ACC112 (cell line): Measurements from ENCODE around the gene CHSY1.
"Not testable (repeated sequence)": the region's sequence is repeated elsewhere in the genome, so short reads cannot be mapped to it uniquely, and the experiment has no call there.

Source experiments
- H2AFZ ChIP-seq: fragments of 200-600 bp; sonication (generic); one replicate; pipeline ENCODE4 v1.6.0; 2017; ENCODE audit warnings: antibody characterized with exemption, low read length; ENCODE audit not compliant: unreplicated experiment
- H3K27ac ChIP-seq: fragments of 200-600 bp; sonication (generic); 2 replicates; pipeline ENCODE4 v1.5.1; 2014; ENCODE audit warnings: low read depth, mild to moderate bottlenecking, antibody characterized with exemption, low read length, moderate library complexity
- H3K27me3 ChIP-seq: fragments of 200-600 bp; sonication (generic); 2 replicates; pipeline ENCODE4 v1.6.1; 2014; ENCODE audit warnings: mild to moderate bottlenecking, antibody characterized with exemption, low read length, moderate library complexity, mixed read lengths; ENCODE audit not compliant: insufficient read depth
- H3K36me3 ChIP-seq: fragments of 200-600 bp; sonication (generic); 2 replicates; pipeline ENCODE4 v1.6.1; 2016; ENCODE audit warnings: mild to moderate bottlenecking, antibody characterized with exemption, low read length, moderate library complexity, mixed read lengths; ENCODE audit not compliant: insufficient read depth
- H3K4me1 ChIP-seq: fragments of 200-600 bp; sonication (generic); one replicate; pipeline ENCODE4 v1.6.1; 2016; ENCODE audit warnings: low read length, mixed read lengths; ENCODE audit not compliant: insufficient read depth, unreplicated experiment, control insufficient read depth
- H3K4me3 ChIP-seq: fragments of 200-600 bp; sonication (generic); 2 replicates; pipeline ENCODE4 v1.5.1; 2014; ENCODE audit warnings: mild to moderate bottlenecking, low read depth, low read length
- H3K79me2 ChIP-seq: fragments of 200-600 bp; sonication (generic); one replicate; pipeline ENCODE4 v1.6.0; 2016; ENCODE audit warnings: low read length; ENCODE audit not compliant: control insufficient read depth, unreplicated experiment, insufficient read depth

CHSY1 gene

DNA sequence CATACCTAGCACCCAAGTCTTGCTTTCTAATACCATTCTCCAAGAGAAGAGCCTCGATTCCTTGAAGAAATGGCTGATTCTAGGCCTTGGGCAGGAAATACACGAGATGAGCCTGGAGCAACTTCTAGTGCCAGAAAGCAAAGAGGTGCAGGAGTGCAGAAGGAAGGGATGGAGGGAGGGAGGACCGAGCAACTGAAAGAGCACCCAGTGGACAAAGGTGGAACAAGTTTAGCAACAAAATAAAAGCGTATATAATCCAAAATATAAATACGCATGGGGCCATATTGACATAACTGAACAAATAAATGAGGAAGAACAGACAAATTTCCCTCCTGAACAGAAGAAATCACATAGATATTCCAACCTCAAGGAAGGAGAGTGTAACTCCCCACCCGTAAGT lies 34.4 kb downstream of the CHSY1 start:
- H3K79me2 ChIP-seq: peaks cover 94% of the 10 kb centered on the region
- no peaks in the 10 kb centered on the region for H3K4me1 ChIP-seq
- H3K27me3 ChIP-seq: no peaks in the 10 kb centered on the region
- no peak overlapping the region for H2AFZ ChIP-seq
- no peak overlapping the region for H3K27ac ChIP-seq
- H3K4me3 ChIP-seq: no peak overlapping the region
- peaks cover 9% of the 10 kb centered on the region for H3K36me3 ChIP-seq

DNA sequence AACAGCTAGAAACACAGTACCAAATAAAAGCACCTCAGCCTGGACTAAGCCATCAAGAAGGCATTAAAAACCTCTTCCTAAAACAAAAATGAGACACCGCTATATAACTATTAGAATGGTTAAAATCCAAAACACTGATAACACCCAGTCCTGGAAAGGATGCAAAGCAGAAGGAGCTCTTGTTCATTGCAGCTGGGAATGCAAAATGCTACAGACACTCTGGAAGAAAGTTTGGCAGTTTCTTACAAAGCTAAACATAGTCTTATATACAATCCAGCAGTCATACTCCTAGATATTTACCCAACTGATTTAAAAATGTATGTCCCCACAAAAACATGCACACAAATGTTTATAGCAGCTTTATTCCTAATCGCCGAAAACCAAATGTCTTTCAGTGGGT lies 35.7 kb downstream of the CHSY1 start:
- Histone ChIP-seq H2AFZ (no peak overlapping the region), H3K36me3 (peaks cover 9% of the 10 kb centered on the region), H3K4me3 (no peak overlapping the region), H3K79me2 (peaks cover 94% of the 10 kb centered on the region), H3K27ac (no peak overlapping the region), H3K27me3 (no peaks in the 10 kb centered on the region), H3K4me1 (no peaks in the 10 kb centered on the region)

DNA sequence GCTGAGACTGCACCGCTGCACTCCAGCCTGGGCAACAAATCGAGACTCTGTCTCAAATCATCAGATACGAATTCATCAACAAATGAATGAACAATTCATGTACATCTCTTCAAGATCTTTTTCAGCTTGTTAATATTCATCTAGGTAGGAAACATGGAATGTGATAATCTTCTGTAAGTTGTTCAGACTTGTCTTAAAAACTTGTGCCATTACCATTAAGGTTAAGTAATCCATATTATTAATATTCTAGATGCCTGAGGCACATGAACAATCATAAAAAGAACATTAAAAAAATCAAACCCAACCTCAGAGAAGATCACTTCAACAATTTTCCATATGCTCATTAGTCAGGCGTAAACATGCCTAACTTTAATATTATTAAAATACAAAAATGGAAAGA lies 36.2 kb downstream of the CHSY1 start:
- H3K79me2 ChIP-seq: peaks cover 93% of the 10 kb centered on the region
- H3K27me3 ChIP-seq: no peaks in the 10 kb centered on the region
- peaks cover under 1% of the 10 kb centered on the region for H3K4me1 ChIP-seq
- no peak overlapping the region for H2AFZ ChIP-seq
- H3K4me3 ChIP-seq: no peak overlapping the region
- no peak overlapping the region for H3K27ac ChIP-seq
- peaks cover 9% of the 10 kb centered on the region for H3K36me3 ChIP-seq

DNA sequence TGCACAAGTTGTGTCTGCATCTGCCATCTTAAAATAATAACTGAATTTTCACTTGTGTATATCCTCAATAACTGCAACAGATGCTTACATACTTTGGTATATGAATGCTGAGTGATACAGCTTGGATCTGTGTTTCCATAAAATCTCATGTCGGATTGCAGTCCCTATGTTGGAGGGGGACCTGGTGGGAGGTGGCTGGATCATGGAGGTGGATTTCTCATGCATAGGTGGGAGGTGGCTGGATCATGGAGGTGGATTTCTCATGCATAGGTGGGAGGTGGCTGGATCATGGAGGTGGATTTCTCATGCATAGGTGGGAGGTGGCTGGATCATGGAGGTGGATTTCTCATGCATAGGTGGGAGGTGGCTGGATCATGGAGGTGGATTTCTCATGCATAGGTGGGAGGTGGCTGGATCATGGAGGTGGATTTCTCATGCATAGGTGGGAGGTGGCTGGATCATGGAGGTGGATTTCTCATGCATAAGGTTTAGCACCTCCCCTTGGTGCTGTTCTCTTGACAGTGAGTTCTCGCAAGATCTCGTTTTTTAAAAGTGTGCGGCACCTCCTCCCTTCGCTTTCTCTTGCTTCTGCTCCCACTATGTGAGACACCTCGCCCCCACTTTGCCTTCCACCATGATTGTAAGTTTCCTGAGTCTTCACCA lies 37.3 kb downstream of the CHSY1 start:
- not testable (repeated sequence) for H3K4me3 ChIP-seq, H2AFZ ChIP-seq, H3K27me3 ChIP-seq, H3K36me3 ChIP-seq, H3K27ac ChIP-seq
- Histone ChIP-seq H3K4me1 (peaks cover 10% of the 10 kb centered on the region), H3K79me2 (peaks cover 93% of the 10 kb centered on the region)

DNA sequence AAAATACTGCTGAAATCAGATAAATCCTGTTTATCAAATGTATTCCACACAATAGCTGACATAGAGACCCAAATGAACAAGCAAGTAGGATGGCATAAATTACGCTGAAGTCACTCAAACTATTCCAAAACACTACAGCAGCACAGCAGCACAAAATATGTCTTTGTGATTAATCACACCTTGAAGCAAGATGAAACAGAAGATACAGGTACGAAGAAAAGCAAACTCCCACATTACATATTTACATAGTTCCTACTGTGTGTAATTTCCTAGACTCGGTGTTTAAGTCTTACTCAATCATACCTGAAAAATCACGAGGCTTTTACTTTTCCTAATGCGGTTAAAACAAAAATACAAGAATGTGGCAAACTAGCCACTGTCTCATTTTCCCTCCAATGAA lies 38.3 kb downstream of the CHSY1 start:
- Histone ChIP-seq H3K4me3 (no peak overlapping the region), H3K36me3 (peaks cover 9% of the 10 kb centered on the region; the same call in 1 of the 2 replicates), H3K79me2 (peaks cover 94% of the 10 kb centered on the region), H3K27ac (no peak overlapping the region), H3K27me3 (no peaks in the 10 kb centered on the region), H3K4me1 (peaks cover 18% of the 10 kb centered on the region), H2AFZ (no peak overlapping the region)

DNA sequence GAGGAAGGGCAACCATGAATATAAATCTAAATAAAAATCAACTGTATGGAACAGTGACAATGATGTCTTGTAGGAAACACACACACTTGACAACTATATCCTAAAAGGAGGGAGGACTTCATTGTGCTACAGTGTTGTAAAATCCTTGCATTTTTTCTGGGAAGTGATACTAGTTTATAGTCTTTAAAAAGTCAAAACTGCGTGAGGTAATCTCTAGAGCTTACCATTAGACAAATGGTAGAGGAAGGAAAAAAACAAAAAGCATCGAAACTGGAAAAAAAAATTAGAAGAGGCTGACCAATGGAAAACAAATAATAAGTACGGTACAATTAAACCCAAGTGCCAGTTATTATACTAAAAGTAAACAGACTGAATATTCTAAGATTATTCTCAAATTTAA lies 38.7 kb downstream of the CHSY1 start:
- no peaks in the 10 kb centered on the region for H3K27me3 ChIP-seq
- no peak overlapping the region for H3K4me3 ChIP-seq
- no peak overlapping the region for H2AFZ ChIP-seq
- peaks cover 95% of the 10 kb centered on the region for H3K79me2 ChIP-seq
- H3K36me3 ChIP-seq: peaks cover 9% of the 10 kb centered on the region; the same call in 1 of the 2 replicates
- H3K4me1 ChIP-seq: peaks cover 20% of the 10 kb centered on the region
- no peak overlapping the region for H3K27ac ChIP-seq

DNA sequence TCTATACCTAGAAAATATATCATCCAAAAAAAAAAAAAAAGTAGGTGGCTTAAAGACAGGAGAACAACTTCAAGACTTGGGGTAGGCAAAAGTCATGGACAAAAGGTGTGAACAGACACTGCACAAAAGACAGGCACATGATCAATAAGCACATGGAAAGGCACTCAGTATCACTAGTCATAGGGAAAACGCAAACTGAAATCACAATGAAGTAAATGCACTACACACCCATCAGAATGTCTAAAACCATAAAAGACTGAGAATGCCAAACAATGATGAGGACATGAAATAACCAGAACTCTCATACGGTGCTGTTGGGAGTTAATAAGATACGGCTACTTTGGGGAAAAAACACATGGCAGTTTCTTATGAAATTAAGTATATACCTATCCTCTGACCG lies 40.0 kb downstream of the CHSY1 start:
- Histone ChIP-seq H3K4me3 (no peak overlapping the region), H3K27ac (no peak overlapping the region), H3K36me3 (peaks cover 2% of the 10 kb centered on the region), H2AFZ (no peak overlapping the region), H3K79me2 (peaks cover 96% of the 10 kb centered on the region), H3K4me1 (peaks cover 31% of the 10 kb centered on the region), H3K27me3 (no peaks in the 10 kb centered on the region)

DNA sequence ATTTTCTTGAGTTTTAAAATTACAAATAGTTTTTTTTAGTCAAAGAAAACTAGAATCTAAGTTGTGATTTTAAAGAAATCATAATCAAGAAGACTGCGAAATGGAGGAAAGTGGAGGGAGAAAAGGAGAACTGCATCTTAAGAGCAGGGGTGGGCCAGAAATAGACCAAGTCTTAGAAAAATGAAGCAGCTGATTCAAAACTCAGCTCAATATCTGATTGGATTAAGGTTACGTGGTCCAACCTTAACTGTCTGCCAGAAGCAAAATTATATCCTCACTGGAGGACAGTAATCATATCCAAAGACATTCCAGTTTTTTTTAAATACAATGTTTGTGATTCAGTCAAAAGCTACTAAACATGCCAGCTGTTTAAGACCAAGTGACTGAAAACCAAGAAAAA lies 41.4 kb downstream of the CHSY1 start:
- no peaks in the 10 kb centered on the region; the same call in none of the 2 replicates for H3K36me3 ChIP-seq
- H3K27ac ChIP-seq: peak overlapping the region; percentile 86
- H3K27me3 ChIP-seq: no peaks in the 10 kb centered on the region
- H3K79me2 ChIP-seq: peaks cover 97% of the 10 kb centered on the region
- no peak overlapping the region for H2AFZ ChIP-seq
- H3K4me1 ChIP-seq: peaks cover 43% of the 10 kb centered on the region
- no peak overlapping the region for H3K4me3 ChIP-seq

DNA sequence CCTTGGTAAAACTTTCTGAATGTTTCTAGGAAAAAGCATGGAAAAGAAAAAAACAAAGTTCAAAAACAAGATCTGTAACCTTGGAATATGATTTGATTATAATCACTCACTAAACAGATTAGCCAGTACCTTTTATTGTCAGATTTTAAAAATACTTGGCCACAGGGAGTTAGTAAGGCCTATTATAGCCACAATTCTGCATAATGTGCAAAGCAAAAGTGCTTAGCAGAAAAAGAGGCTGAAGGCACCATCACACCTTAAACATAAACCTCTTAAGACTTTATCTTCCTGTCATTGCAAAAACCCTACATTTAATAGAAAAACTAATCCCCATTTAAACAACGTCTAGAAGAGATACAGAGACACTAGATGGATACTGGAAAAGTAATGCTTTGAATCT lies 41.8 kb downstream of the CHSY1 start:
- H3K4me3 ChIP-seq: no peak overlapping the region
- no peak overlapping the region for H2AFZ ChIP-seq
- H3K27me3 ChIP-seq: no peaks in the 10 kb centered on the region
- H3K4me1 ChIP-seq: peaks cover 47% of the 10 kb centered on the region
- no peaks in the 10 kb centered on the region; the same call in none of the 2 replicates for H3K36me3 ChIP-seq
- peak overlapping the region; percentile 86 for H3K27ac ChIP-seq
- peaks cover 97% of the 10 kb centered on the region for H3K79me2 ChIP-seq

DNA sequence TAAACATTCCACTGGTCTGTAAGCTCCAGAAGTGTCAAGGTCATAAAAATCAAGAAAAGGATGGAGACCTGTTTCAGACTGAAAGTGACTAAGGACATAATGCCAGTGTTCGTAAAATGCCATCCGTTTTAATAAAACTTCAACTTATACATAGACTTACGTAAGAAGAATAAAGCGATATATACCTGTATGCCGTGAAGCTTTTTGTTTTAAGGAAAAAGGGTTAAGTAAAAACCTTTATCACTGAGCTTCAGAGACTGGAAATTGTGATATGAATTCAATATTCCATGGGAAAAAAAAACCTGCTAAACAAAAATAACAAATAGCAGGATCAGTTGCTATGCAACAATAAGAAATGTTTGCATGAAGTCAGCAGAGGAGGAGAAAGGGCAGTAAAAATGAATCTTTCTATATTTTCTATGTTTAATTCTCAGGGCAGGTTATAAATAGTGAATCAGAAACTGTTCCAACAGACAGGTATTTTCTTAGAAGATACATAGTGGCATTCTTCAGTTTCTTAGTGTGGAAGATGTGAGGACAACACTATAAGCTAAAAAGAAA lies 42.5 kb downstream of the CHSY1 start:
- H3K27ac ChIP-seq: peak overlapping the region; percentile 86
- no peak overlapping the region for H3K4me3 ChIP-seq
- H3K79me2 ChIP-seq: peaks cover 97% of the 10 kb centered on the region
- peaks cover 47% of the 10 kb centered on the region for H3K4me1 ChIP-seq
- no peaks in the 10 kb centered on the region for H3K27me3 ChIP-seq
- H2AFZ ChIP-seq: no peak overlapping the region
- no peaks in the 10 kb centered on the region; the same call in none of the 2 replicates for H3K36me3 ChIP-seq

DNA sequence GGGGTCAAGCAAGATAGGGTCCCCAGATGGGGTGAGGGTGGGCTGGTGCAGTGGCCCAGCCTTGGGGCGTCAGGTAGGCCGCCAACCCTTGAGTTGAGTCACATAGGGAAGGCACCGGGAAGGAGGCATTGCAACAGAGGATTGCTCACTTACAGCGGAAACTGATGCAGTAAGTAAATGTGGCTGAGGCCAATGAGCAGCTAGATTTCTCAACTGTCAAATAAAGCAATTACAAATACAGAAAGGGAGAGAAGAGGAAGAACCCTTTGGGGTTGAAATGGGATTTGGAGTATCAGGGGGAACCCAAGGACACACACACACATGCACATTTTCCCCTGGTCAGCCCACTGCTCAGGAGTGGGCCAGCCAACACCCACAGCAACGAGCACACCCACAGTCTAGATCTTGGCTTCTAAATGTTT lies 44.0 kb downstream of the CHSY1 start:
- no peak overlapping the region for H2AFZ ChIP-seq
- H3K4me1 ChIP-seq: peaks cover 58% of the 10 kb centered on the region
- H3K27ac ChIP-seq: peak overlapping the region; percentile 86
- no peaks in the 10 kb centered on the region for H3K27me3 ChIP-seq
- peak overlapping the region; percentile 32; the same call in 1 of the 2 replicates for H3K4me3 ChIP-seq
- peaks cover 98% of the 10 kb centered on the region for H3K79me2 ChIP-seq
- H3K36me3 ChIP-seq: no peaks in the 10 kb centered on the region; the same call in none of the 2 replicates
